ENCODE results near the gene TOX3. TPM values are rescaled to one million over a fixed set of nuclear protein-coding genes. Genes with fewer than 3 reads are reported as not detected.

TOX3 gene
- total RNA-seq, 2 donors from 2014 or later = not detected

DNA sequence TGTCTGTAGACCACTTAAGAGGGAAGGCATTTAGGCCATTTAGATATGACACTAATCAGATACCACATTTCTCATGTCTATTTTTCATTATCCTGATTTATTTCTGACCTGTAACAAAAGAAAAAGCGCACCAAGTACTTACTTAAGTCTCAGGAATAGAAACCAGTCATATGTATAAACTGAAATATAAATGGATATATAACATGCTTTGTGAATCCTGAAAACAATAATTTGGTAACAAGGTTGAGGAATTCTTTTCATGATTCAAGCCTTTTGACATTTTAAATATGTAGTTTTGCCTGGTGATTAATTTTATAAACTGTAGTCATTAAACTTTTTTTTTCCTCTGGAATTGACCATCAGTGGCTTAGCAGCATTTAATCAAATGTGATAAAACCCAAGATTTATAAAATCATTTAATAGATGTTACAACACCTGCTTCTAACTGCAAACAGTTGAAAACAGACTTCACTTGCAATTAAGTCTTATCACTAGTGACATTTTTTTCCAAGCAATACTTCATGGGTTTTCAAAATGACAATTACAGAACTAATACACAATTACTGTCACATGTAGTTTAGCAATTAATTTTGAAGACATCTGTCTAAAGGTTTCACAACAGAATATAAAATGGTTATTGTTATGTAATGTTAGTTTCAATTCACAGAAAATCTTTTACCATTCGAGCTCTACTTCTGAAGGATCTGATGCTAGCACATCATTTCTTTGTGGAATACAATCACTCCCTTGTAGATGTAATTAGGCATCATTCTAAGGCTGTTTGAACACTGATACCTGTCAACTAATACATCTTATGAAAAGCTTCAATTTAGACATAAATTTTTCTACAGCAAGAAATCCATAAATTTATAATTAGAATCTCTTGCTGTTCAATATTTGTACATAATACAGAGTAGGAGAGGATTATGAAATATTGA is 110.3 kb downstream of the TOX3 start:
- intact Hi-C loops (cut with DNase I) = no loop called here
- no peak for DNase-seq (ENCODE audit: low spot score)

- DNase-seq (ENCODE audit: low spot score) = no peak
- intact Hi-C loops (cut with DNase I) = no loop called here
Observed at GRCh38 chr16:52434224-52434623, 112.7 kb downstream of the TOX3 start.

GRCh38 chr16:52433643-52434042 is 113.3 kb downstream of the TOX3 start:
- DNase-seq (ENCODE audit: low spot score) = no peak
- intact Hi-C loops (cut with DNase I) = no loop called here

- intact Hi-C loops (cut with DNase I) = no loop called here
- DNase-seq (ENCODE audit: low spot score) = no peak
Observed at GRCh38 chr16:52424591-52424990, 122.4 kb downstream of the TOX3 start.

DNA sequence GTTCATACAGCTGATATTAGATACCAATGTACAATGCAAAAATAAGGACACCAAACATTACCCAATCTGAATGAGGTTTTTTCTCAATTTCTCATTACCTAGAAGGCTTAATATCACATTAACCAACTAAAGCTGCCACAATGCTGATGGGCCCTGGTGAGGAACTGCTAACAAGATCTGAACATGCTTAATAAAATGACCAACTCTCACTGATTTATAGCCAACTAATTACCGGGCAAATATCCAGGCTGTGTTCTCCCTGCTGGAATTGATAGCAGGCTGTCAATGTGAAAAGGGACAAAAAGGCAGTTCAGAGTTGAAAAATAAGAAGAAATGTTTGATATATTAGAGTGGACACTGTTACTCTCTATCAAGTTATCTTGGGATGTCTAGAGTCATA is 124.6 kb downstream of the TOX3 start:
- intact Hi-C loops (cut with DNase I) = no loop called here
- no peak for DNase-seq (ENCODE audit: low spot score)

DNA sequence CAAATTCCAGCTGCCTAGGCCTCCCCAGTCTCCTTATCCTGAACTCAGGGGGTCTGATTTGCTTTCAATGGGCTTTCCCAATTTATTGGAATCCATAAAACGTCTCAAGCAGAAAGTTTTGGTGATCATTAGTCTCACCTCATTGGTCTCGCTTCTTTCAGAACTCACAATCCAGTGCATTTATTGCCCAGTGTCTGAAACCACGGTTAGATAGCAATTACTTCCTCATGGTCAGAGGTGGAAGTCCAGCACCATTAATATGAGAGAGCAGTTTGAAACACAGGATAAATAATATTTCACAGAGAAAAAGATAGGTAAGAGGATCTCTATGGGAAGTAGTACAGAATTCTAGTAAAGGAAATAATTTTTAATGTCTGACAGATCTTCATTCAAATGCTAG is 128.7 kb downstream of the TOX3 start:
- intact Hi-C loops (cut with DNase I) = no loop called here
- no peak for DNase-seq (ENCODE audit: low spot score)

DNA sequence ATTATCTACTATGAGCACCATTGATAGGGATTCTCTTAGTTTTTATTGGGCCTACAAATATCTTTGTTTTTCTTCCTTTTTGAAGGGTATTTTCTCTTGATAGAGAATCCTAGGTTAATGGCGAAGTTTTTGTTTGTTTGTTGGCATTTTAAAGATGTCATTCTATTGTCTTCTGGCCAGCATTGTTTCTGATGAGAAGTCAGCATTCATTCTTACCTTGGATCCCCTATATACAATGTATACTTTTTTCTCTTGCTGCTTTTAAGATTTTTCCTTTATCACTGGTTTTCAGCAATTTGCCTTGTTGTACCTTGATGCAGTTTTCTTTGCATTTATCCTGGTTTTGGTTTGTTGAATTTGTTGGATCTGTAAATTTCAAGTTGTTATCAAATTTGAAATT is 130.1 kb downstream of the TOX3 start:
- no peak for DNase-seq (ENCODE audit: low spot score)
- intact Hi-C loops (cut with DNase I) = loop anchor here in 1 of 2 donors (2.0 kb wide), 1 partner anchor 38 kb away; no protein-coding TSS in a partner anchor

DNA sequence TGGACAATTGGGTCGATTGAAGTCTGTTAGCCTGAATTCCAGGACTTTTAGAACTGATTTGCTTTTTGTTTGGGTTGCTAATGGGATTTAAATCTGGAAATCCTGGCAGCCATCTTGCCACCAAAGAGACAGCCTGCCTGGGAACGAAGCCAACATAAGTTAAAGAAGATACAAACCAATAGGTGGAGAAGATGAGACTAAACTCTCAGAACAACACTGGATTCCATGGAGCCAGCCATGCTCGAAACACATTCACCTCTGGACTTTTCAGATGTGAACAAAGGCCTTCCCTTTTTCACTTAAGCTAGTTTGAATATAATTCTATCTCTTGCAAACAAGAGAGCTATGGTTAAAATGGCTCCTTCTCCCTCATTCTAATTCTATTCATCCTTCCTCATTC is 135.9 kb downstream of the TOX3 start:
- no peak for DNase-seq (ENCODE audit: low spot score)
- intact Hi-C loops (cut with DNase I) = no loop called here

GRCh38 chr16:52408191-52408845 is 138.6 kb downstream of the TOX3 start:
- DNase-seq (ENCODE audit: low spot score) = no peak
- intact Hi-C loops (cut with DNase I) = no loop called here

DNA sequence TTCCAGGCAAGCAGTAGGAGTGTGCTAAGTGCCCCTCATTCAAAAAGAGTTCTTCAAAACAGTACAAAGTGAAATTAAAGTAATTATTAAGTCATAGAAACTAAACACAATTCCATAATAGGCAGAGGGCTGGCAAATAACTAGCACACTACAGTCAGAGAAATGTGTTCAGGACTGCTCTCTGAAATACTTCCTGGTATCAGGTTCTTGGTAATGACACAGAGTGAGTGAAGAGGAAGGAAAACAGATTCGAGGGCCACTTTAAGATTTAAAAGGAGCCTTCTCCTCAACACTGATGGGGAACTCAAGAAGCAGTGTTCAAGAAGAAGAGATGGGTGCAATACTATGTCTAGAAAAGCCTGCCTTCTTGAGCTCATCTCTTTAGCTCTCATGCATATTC is 139.2 kb downstream of the TOX3 start:
- no peak for DNase-seq (ENCODE audit: low spot score)
- intact Hi-C loops (cut with DNase I) = no loop called here

DNA sequence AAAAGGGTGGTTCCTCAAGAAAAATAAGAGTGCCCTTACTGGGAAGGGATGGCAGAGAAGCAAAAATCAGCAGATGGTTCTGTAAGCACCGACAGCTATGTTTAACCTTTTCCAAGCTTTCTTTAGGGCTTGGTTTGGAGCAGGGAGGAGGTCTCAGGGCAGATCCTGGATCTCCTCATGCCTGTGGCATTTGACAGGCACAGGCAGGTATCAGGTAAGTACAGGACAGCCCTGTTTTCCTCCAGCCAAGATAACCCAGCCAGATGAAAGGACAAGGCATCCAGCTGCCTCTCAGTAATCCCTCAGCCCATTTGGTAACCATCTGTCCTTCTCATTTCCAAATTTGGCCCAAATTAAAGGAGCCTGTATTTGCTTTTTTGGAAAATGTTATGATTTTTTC is 141.5 kb downstream of the TOX3 start:
- intact Hi-C loops (cut with DNase I) = no loop called here

GRCh38 chr16:52404546-52404945 is 142.4 kb downstream of the TOX3 start:
- intact Hi-C loops (cut with DNase I) = no loop called here
- no peak for DNase-seq (ENCODE audit: low spot score)

More for the DNA sequence above, 141.5 kb downstream of the TOX3 start:
- DNase-seq (ENCODE audit: low spot score) = no peak

- DNase-seq (ENCODE audit: low spot score) = no peak
- intact Hi-C loops (cut with DNase I) = no loop called here
Observed at GRCh38 chr16:52399116-52399515, 147.8 kb downstream of the TOX3 start.

DNA sequence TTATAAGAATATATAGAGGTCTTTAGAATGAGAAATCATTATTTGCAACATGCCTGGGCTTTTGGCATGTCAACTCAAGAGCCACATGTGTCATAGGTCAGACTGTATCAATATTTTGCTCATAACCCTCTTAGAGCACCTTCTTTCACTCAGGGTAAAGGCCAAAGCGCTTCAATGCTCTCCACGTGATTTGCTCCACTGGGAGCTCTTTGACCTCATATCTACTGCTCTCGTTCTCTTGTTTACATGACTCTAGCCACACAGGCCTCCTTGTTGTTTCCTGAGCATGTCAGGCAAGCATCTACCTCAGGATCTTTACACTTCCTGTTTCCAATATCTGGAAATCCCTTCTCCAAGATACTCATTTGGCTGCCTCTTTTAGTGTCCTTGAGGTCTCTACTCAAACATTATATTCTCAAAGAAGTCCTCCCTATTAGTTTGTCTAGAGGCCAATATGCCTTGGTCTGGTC is 148.4 kb downstream of the TOX3 start:
- intact Hi-C loops (cut with DNase I) = no loop called here

DNA sequence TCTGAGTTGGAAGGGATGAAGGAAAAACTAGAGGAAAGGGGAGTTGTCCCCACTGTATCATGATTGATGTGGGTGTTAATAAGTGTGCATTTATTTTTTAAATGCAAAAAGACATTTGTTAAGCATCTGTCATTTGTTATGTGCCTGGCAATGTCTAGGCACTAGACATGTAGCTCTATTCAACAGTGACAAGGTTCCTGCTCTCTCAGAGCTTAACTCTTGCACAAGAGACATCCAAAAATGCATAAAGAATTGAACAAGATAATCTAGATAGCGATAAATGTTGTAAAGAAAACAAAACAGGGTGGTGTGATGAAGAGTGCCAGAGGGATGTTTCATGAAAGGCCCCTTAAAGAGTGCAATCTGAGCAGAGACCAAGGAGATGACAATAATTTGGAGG is 148.9 kb downstream of the TOX3 start:
- no peak for DNase-seq (ENCODE audit: low spot score)
- intact Hi-C loops (cut with DNase I) = no loop called here

More for the DNA sequence above, 148.4 kb downstream of the TOX3 start:
- DNase-seq (ENCODE audit: low spot score) = no peak

- intact Hi-C loops (cut with DNase I) = no loop called here
- DNase-seq (ENCODE audit: low spot score) = no peak
Observed at GRCh38 chr16:52393448-52393847, 153.5 kb downstream of the TOX3 start.

GRCh38 chr16:52389045-52389444 is 157.9 kb downstream of the TOX3 start:
- DNase-seq (ENCODE audit: low spot score) = no peak
- intact Hi-C loops (cut with DNase I) = no loop called here
